Tibial artery (tissue), 4 donors: ENCODE results near the gene COL8A2.

Experiments
- DNase-seq, 2 donors: peaks; one replicate each; pipeline ENCODE4 v3.0.0-alpha.2; 2019
- H3K27ac ChIP-seq, 2 donors: fragments of 200-600 bp; sonication (generic) in 1 of 2; 1 replicate in 1 of 2; 2 replicates in 1 of 2; pipeline ENCODE4 v1.5.1; 2018 to 2019; ENCODE audit warnings: mild to moderate bottlenecking in 1 of 2
- H3K27me3 ChIP-seq, 2 donors: fragments of 200-600 bp; sonication (generic) in 1 of 2; one replicate each; pipeline versions ENCODE4 v1.5.1 to v1.6.0; 2016 to 2019
- H3K36me3 ChIP-seq, 3 donors: fragments of 200-600 bp; sonication (generic) in 2 of 3; one replicate each; pipeline ENCODE4 v1.5.1; 2016 to 2019; ENCODE audit warnings: mild to moderate bottlenecking in 2 of 3
- H3K4me1 ChIP-seq, 4 donors: fragments of 200-600 bp; sonication (generic) in 2 of 4; 1 replicate in 3 of 4; 2 replicates in 1 of 4; pipeline ENCODE4 v1.5.1; 2016 to 2019
- H3K4me3 ChIP-seq, 2 donors: fragments of 200-600 bp; sonication (generic) in 1 of 2; 1 replicate in 1 of 2; 2 replicates in 1 of 2; pipeline ENCODE4 v1.5.1; 2018 to 2019; ENCODE audit warnings: mild to moderate bottlenecking in 2 of 2
- H3K9me3 ChIP-seq, 3 donors: fragments of 200-600 bp; sonication (generic) in 1 of 3; one replicate each; pipeline ENCODE4 v1.5.1; 2016 to 2019
- CTCF ChIP-seq, 2 experiments: fragments of 200-600 bp in 1 of 2; fragments of 450-650 bp in 1 of 2; IDR thresholded peaks; one replicate each; pipeline ENCODE4 v1.5.1; 2017 to 2019; ENCODE audit warnings: antibody characterized with exemption in 2 of 2, mild to moderate bottlenecking in 1 of 2, moderate library complexity in 1 of 2
- intact Hi-C: fragments of 100-400 bp; cut with DNase I; formaldehyde crosslinking; loops from one replicate; pipeline ENCODE4 v1.15.0; 2023; ENCODE audit warnings: low total_unique reads

Gene COL8A2

GRCh38 chr1:36091141-36091540 lies 33.9 kb downstream of the COL8A2 start:
- intact Hi-C loops, result no loop called here
- peak in 1 of 2 donors; percentile 53 for DNase-seq
- Histone ChIP-seq H3K36me3 (peaks cover 31 to 56% (median 42%) of the 10 kb centered on the region in 3 donors), H3K4me1 (peaks cover 0 to 49% (median 32%) of the 10 kb centered on the region in 4 donors), H3K27ac (no peak overlapping the region), H3K9me3 (no peaks in the 10 kb centered on the region), H3K27me3 (peaks cover 0 to 7% of the 10 kb centered on the region in 2 donors), H3K4me3 (no peak overlapping the region)
- TF ChIP-seq CTCF (IDR thresholded peaks at IDR 0.05), result no peak

DNA sequence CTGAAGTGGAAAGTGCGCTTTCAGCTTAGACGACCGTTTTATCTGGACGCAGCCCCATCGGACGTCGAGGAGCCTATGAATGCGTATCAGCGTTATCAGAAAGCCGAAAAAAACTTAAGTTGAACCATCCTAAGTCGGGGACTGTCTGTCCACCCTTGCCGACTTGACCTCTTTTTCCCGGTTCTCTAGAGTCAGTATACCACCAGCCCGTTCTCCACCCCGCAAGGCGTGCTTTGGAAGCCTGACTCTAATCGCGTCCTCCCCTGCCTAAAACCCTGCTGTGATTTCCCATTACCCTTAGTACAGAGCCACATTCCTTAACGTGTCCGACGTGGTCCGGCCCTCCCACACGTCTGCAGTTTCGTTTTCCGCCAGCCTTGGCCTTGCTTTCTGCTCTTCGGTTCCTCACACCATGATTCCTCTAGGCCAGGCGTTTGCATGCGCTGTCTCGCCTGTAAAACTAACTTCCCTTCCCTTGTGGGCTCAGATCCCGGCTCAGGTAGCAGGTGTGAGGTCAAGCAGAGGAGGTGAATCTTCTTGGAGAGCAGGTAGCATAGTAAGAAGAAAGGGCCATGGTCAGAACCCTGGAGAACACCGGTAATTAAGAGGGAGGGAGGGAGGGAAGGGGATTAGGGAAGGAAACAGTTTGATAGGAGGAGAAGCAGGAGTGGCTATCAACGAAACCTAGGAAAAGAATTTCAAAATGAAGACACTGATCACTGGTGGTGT lies 35.5 kb downstream of the COL8A2 start:
- no peak for TF ChIP-seq CTCF (IDR thresholded peaks at IDR 0.05)
- intact Hi-C loops, result no loop called here

GRCh38 chr1:36088577-36089392 lies 36.2 kb downstream of the COL8A2 start, which contains the start of gene ADPRS:
ADPRS (plus strand) TSS chr1:36088892; CDS start chr1:36088905, 13 bp downstream.
- peaks cover 0 to 50% (median 41%) of the 10 kb centered on the region in 4 donors for H3K4me1 ChIP-seq
- TF ChIP-seq CTCF (IDR thresholded peaks at IDR 0.05), result peak; percentile 98 to 100
- intact Hi-C loops, result no loop called here

More for the DNA sequence above, 35.5 kb downstream of the COL8A2 start:
- Histone ChIP-seq H3K36me3 (peaks cover 31 to 43% (median 37%) of the 10 kb centered on the region in 3 donors), H3K9me3 (no peaks in the 10 kb centered on the region), H3K4me1 (peaks cover 0 to 46% (median 33%) of the 10 kb centered on the region in 4 donors), H3K27me3 (peaks cover 0 to 20% of the 10 kb centered on the region in 2 donors), H3K27ac (peak overlapping the region; percentile 87 to 90), H3K4me3 (peak overlapping the region; percentile 71 to 86)
- DNase-seq, result peak in 1 of 2 donors; percentile 60

GRCh38 chr1:36088265-36088576 lies 36.8 kb downstream of the COL8A2 start:
- Histone ChIP-seq H3K9me3 (no peaks in the 10 kb centered on the region), H3K4me1 (peaks cover 0 to 52% (median 41%) of the 10 kb centered on the region in 4 donors), H3K4me3 (peak overlapping the region; percentile 71 to 86), H3K36me3 (peaks cover 19 to 30% (median 23%) of the 10 kb centered on the region in 3 donors), H3K27me3 (peaks cover 0 to 34% of the 10 kb centered on the region in 2 donors), H3K27ac (peak overlapping the region; percentile 87 to 90)
- intact Hi-C loops, result no loop called here
- TF ChIP-seq CTCF (IDR thresholded peaks at IDR 0.05), result no peak
- DNase-seq, result no peak

More at GRCh38 chr1:36088577-36089392, 36.2 kb downstream of the COL8A2 start, which contains the start of gene ADPRS:
- Histone ChIP-seq H3K9me3 (no peaks in the 10 kb centered on the region), H3K27me3 (peaks cover 0 to 28% of the 10 kb centered on the region in 2 donors), H3K36me3 (peaks cover 24 to 36% (median 29%) of the 10 kb centered on the region in 3 donors), H3K27ac (peak within 1 kb of the TSS; percentile 87 to 90), H3K4me3 (peak within 1 kb of the TSS; percentile 71 to 86)
- peak; percentile 79 to 93 for DNase-seq

- H3K36me3 ChIP-seq, result peaks cover 11 to 23% (median 16%) of the 10 kb centered on the region in 3 donors
- intact Hi-C loops, result no loop called here
- no peak overlapping the region for H3K4me3 ChIP-seq
- H3K27ac ChIP-seq, result no peak overlapping the region
- DNase-seq, result no peak
- peaks cover 0 to 38% of the 10 kb centered on the region in 2 donors for H3K27me3 ChIP-seq
- H3K9me3 ChIP-seq, result no peaks in the 10 kb centered on the region
- peaks cover 0 to 48% (median 38%) of the 10 kb centered on the region in 4 donors for H3K4me1 ChIP-seq
- TF ChIP-seq CTCF (IDR thresholded peaks at IDR 0.05), result no peak
Measured at GRCh38 chr1:36087233-36088123, 37.5 kb downstream of the COL8A2 start.
